ENCODE data around the gene ZNF366.

The ZNF366 gene

GRCh38 chr5:72518001-72518683 is 10.9 kb upstream of the ZNF366 start:
- DNase-seq (ENCODE audit: low spot score) = no peak

- no peak for DNase-seq (ENCODE audit: low spot score)
Measured at GRCh38 chr5:72516916-72517315, 9.7 kb upstream of the ZNF366 start.

- no peak for DNase-seq (ENCODE audit: low spot score)
Measured at GRCh38 chr5:72515211-72515610, 8.0 kb upstream of the ZNF366 start.

- no peak for DNase-seq (ENCODE audit: low spot score)
Measured at GRCh38 chr5:72512593-72512860, 5.3 kb upstream of the ZNF366 start.

GRCh38 chr5:72511774-72512592 is 4.8 kb upstream of the ZNF366 start:
- DNase-seq (ENCODE audit: low spot score) = peak; percentile 54

GRCh38 chr5:72511366-72511765 is 4.2 kb upstream of the ZNF366 start:
- DNase-seq (ENCODE audit: low spot score) = no peak

- no peak for DNase-seq (ENCODE audit: low spot score)
Measured at GRCh38 chr5:72510610-72511181, 3.5 kb upstream of the ZNF366 start.

- no peak for DNase-seq (ENCODE audit: low spot score)
Measured at GRCh38 chr5:72509401-72509800, 2.2 kb upstream of the ZNF366 start.

GRCh38 chr5:72508241-72509170 is 1.3 kb upstream of the ZNF366 start:
- DNase-seq (ENCODE audit: low spot score) = no peak

- no peak for DNase-seq (ENCODE audit: low spot score)
Measured at GRCh38 chr5:72507907-72508238, 663 bp upstream of the ZNF366 start.

GRCh38 chr5:72506158-72506549 is 1.1 kb downstream of the ZNF366 start:
- DNase-seq (ENCODE audit: low spot score) = no peak

- DNase-seq (ENCODE audit: low spot score) = no peak
Measured at GRCh38 chr5:72505539-72506157, 1.6 kb downstream of the ZNF366 start.

GRCh38 chr5:72505016-72505415 is 2.2 kb downstream of the ZNF366 start:
- DNase-seq (ENCODE audit: low spot score) = no peak

GRCh38 chr5:72503888-72504491 is 3.2 kb downstream of the ZNF366 start:
- peak; percentile 20 for DNase-seq (ENCODE audit: low spot score)

- no peak for DNase-seq (ENCODE audit: low spot score)
Measured at GRCh38 chr5:72501488-72501887, 5.7 kb downstream of the ZNF366 start.

GRCh38 chr5:72499730-72500129 is 7.5 kb downstream of the ZNF366 start:
- DNase-seq (ENCODE audit: low spot score) = no peak

- DNase-seq (ENCODE audit: low spot score) = no peak
Measured at GRCh38 chr5:72499090-72499489, 8.1 kb downstream of the ZNF366 start.

- DNase-seq (ENCODE audit: low spot score) = no peak
Measured at GRCh38 chr5:72498284-72498683, 8.9 kb downstream of the ZNF366 start.

- DNase-seq (ENCODE audit: low spot score) = no peak
Measured at GRCh38 chr5:72497823-72498222, 9.4 kb downstream of the ZNF366 start.

- no peak for DNase-seq (ENCODE audit: low spot score)
Measured at GRCh38 chr5:72495410-72495809, 11.8 kb downstream of the ZNF366 start.

- no peak for DNase-seq (ENCODE audit: low spot score)
Measured at GRCh38 chr5:72494623-72495124, 12.5 kb downstream of the ZNF366 start.

Data from LoVo (cell line).